Effector CD8-positive, alpha-beta T cell (primary cell): ENCODE measurements around the gene HAND2.

Experiments used
- DNase-seq: peaks from one replicate; lab custom pipeline; 2025; lab: John Stamatoyannopoulos, UW

HAND2 gene

DNA sequence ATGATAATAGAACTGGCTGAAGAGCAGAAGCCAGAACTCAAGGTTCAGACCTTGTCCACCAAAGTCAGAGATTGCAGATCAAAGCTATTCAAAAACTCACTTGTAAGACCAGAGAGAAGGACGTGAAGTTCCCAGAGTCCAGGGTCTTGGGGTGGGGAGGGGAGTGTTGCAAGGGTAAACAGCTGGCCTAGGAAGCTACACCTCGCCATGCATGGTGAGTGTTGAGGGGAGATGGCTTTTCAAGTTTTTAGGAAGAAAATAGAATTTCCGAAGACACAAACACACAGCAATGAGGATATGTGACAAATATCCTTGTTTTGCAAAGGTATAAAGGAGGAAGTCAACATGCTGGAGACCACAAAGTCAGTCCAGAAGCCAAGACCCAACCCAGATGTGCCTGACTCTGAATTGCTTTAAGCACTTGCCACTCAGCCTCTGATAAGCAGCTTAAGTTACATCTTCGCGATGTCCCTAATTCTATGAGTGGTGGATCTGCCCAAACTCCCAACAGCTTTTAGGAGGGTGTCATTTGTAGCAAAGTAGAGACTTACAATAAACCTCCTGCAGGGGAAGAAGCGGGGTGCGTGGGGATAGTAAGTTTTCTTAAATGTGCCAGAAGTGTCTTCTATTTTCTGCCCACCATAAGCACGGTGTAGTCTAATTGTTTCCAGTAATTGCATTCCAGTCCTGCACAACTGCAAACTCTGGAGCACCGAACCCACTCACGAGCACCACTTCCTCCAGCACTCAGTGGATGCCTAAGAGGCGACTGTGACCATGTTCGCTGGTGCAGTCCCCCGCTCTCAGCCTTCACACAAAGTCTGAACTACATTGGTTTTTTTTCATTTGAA is 26.5 kb downstream of the HAND2 start:
- DNase-seq, result no peak

DNA sequence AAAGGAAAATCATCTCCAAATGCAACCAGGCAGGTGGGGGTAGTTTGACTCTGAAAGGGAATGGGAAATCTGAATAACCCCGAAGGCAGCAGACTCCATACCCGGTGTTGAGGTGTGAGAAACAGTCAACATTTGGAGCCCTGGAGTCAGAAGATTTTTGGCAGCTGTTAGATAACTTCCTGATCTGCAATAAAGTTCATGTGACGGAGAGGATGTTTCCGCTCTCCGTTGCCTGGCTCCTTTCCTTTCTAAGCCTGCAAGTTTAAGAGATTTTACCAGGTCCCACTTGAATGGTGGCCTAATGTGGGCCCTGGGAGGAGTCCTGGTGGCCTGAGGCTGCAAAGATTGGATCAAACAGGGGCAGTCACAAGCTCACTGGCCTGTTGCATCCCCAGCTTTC is 27.7 kb downstream of the HAND2 start:
- DNase-seq, result no peak

DNA sequence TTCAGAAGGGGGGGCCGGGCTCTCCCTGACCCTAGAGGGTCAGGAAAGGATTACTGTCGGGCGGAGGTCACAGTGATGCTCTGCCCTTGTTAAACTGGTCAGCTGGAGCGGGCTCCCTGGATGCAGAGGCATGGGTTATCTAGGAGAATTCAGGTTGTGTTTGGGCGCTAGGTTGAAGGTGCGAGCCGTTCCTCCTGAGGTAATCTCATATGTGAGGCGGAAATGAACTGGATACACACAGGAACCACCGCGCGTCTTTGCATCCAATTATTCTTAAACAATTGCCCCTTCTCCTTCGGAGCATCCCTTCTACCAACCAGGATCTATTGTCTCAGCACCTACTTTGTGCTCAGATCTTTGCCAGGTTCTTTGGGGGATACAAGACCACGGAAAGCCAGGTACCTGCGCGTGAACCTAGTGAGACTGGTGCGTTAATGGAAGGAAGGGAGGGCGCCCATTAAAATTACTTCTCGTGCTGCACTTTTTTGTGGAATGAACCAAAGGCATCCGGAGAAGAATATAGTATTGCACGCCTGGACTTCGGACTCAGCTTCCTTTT is 28.4 kb downstream of the HAND2 start:
- DNase-seq, result no peak

DNA sequence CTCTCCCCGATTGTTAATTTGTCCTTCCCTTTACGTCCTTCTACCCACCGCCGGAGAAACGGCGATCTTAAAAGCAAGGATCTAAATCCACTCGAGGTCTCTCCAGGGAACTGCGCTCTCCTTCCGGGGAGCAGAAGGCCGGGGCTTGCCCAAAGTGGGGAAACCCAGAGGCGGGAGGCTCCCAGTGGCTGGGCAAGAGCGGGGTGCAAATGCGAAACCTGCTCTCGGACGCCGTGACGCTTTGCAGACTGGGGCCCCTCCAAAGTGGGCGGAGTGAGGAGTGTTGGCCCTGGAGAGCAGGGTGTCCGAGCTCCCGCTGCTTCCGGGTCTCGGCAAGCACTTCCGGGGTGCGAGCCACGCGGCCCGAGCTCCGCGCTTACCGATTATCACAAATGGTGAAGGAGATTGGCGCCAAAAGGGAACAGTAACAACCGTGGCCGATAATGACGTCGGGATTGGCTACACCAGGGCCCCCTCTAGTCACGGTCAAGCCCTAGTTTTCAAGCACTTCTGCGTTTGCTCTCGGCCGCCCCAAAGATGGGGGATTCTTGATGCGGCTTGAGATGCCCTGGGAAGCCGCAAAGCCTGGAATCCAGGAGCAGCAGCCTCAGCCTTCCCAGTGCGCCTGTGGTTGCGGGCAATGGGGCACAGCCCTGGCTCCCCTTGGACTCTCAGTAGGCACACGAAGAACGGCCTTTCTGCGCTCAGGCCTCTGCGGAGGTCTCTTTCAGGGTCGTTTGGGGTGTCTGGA is 29.0 kb downstream of the HAND2 start:
- DNase-seq, result no peak

DNA sequence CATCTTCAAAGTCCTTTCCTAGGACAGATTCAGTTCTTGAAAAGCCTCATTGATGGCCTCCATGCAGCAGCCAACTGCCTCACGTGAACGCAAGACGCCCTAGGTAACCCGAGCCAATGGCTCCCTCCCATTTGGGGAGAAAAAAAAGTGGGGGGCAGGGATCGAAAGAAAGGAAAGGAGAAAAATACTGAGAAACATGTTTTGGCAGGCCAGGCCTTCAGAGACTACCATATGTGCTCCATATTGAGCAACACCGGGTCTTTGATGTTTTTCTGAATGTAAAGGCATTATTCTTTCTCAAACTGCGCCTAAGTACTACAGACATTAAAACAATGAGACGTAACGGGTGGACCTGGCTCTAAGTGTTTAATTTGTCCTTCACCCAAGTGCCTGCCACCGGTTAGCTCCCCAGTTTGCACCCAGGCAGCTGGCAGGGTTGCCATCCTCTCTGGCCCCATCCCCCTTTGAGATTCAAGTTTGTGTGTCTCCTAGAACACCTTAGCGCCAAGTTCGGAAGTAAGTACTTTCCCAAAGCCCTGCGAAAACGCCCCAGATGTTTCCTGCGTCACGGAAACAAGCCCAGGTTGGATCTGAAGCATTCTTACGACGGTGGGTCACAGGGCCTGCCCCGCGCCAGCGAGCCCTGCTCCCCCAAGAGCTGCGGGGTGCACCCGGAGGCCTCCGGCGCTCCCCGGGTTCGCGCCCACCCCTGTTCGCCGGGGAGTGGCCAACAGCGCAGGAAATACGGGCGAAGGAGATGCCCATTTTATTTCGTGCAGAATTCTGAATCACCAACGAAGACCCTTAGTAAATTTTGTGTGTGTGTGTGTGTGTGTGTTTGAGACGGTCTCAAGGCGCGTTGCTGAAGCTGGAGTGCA is 30.1 kb downstream of the HAND2 start:
- DNase-seq, result no peak

- DNase-seq, result no peak
Observed at GRCh38 chr4:173498771-173499170, 31.3 kb downstream of the HAND2 start.

DNA sequence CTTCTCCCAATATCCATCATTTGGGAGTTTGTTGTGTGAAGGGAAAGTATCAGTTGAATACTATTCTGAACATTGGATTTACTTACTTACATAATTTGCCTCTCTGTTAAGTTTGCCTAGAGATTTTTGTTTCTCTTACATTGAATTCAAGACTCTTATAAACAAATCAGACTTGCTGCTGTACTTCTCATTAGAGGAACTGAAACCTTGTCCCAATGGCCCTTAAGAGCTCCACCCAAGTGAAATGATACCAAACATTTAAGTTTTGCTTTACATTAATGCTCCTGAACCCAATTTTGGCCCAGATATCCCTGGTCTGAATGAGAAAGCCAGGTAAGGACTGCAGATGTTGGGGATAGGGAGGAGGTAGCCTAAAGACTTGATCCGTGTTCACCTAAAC is 32.0 kb downstream of the HAND2 start:
- no peak for DNase-seq

DNA sequence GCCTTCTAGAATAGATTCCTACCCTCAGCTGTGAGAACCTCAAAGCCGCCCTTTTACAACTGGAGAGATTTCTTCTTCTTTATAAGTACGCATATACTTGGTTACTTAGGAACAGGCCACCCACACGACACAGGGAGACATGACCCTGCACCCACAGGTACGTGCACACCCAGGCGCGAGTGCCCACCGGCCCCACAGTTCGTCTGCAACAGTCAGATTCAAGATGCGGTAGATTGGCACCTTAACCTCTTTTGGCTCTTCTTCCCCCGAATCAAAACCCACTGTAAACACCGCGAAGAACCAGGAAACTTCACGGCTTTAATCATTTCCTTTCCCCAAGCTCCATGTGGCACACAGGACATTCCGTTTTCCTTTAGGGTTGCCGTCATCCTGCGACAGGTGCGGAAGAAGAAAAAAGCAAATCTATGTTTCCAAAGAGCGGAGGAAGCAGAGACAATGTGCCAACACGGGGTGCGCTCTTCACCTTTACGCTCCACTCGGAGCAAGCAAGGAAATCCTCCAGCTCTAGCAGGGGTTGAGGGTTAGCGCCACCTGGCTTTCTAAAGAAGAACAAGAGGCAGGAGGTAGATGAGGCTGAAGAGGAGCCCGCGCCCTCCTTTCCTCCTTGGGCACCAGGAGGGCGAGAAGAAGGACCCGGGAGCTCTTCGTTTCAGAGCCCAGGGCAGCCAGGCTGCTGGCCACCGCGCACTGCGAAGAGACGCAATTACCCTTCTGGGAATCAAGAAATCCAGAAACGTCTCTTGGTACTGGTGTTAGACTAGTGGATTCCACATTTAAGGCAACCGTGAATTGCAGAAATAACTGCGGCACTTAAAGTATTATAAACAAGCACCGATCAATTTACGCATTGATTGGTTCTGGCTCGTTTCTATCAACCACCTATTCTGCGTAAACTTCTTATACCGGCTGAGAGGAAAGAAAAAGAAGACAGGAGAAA is 35.7 kb downstream of the HAND2 start:
- peak; percentile 28 for DNase-seq

GRCh38 chr4:173493041-173493440 is 37.0 kb downstream of the HAND2 start:
- DNase-seq, result no peak

DNA sequence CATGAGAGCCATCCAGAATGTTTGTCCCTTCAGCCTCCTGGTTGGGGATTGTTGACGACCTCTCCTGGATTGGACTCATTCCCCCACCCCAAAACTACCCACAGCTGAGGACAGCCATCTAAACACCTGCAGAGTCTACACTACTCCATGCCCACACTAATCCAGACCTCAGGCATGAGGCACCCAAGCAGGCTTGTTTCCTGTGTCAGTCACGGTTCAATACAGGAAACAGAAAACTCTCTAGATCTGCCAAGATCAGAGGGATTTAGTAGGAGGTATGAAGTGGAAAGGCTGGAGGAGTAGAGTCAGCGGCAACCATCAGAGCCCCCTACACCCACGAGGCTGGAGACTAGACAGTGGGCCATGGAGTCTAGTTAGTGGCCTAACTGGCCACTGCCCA is 37.7 kb downstream of the HAND2 start:
- no peak for DNase-seq

DNA sequence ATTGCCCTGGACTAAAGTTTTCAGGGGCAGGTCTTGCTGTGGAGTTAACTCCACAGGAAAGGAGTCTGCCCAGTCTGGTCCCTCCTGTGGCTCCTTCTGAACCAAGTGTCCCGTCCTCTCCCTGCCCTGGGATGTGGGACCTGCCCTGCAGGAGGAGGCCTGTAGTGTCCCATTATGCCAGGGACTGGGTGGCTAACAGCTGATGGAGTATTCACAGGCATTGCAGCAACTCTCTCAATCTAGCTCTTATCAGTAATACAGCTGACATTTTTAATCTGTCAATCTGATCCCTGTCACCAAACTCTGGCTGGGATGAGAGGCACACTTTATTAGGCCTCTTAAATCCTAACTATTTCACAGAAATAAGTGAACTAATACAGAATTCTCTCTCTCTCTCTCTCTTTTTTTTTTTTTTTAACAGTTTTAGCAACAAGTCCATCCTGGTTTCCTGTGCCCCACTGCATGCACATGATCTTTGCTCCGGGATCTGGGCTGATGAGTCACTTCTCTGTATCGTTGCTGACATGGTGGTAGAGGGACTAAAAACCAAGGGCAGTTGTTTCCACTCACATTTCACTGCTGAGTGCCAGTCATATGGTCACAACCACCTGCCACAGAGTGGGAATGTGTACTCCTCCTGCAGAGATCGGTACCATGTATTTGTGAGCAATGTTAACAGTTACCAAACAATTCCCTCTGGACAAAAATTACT is 39.1 kb downstream of the HAND2 start:
- no peak for DNase-seq

DNA sequence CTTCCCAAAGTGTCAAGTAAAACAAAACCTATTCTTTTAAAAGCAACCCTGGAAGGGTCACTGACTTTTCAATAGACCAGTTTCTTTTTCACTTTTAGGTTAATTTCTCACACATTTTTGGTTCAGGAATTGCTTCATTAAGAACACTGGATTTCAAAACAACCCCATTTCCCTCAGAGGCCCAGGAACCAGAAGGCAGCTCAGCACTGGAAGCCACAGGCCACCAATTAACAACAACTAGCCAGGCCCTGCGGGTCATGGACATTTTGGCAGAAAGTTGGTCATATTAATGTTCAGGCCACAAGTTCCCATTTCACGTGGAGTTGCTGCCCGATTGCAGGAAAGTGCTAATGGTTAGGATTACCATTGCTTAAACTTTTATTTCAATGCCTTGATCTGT is 39.8 kb downstream of the HAND2 start:
- no peak for DNase-seq

- no peak for DNase-seq
Observed at GRCh38 chr4:173489514-173489913, 40.5 kb downstream of the HAND2 start.

DNA sequence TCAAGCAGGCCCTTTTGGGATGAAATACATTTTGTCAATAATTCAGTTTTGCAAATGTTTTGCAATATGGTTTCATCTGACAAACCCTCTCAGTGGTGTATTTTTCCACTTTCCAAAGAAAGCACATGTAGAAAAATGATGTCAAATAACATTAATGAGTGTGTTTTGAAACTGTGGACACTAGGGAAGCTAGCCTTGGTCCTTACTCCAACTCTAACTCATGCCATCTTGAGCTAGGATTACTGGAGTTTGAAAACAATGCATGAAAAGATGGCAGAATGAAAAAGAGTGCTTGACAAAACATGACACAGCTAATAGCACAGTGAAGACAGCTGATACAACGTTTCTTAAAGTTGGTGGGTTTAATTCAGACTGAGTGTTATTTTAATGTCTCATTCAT is 41.4 kb downstream of the HAND2 start:
- DNase-seq, result no peak

DNA sequence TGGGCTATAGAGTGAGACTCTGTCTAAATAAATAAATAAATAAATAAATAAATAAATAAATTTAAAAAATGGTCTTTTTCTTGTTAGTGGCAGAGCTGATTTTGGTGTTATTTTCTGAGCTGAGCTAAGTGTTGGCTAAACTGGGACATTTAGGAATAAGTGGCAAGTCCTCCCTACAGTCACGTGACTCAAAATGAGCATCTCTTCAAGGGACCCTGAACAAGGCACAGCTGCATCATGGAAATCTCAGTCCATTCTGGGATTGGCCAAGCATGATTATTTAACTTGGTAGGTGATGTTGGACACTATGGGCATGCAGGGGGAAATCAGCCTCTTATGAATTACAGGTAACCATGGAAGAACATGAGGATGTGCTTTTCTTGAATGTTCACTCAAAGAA is 42.0 kb downstream of the HAND2 start:
- DNase-seq, result no peak

DNA sequence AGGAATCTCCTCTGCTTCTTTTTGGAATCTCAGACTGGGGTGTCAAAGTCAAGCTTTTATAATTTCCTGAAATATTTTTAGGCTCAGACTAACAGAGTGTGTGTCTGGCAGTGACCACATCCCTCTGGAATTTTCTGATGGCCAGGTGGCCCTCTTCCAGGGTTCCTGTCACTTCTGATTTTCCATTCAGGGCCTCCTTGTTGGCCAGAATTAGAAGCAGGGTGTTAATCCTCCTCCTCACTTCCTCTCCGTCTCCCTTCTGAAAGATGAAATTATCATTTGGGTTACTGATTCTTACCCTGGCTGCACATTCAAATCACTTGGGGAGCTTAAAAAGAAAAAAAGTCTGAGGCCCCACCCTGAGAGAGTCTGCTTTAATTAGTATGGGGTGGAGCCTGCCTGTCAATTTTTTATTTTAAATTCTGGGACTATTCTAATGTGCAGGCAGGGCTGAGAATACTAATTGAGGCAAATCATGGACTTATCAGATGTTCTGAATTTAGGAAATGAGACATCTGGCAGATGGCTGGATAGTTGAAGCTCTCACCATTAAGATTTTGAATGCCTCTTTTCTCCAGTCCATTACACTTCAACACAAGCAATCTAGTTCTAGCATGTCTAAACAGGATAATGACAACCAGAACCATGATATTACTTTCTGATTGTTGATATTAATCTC is 43.2 kb downstream of the HAND2 start:
- no peak for DNase-seq

DNA sequence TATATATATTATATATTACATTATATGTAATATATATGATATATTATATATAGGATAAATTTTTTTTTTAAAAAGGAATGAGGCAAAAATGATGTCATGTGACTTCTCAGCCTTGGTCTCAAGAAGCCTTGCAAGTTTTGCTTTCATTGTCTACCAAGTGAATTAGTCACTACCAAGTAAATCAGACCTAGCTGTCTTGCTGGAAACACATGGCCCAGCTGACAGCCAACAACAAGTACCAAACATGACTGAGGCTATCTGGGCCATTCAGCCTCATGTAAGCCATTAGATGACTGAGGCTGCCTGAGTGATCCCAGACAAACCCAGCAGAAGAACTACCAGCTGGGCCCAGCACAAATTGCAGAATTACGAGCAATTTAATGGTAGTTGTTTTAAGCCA is 44.9 kb downstream of the HAND2 start:
- DNase-seq, result no peak

DNA sequence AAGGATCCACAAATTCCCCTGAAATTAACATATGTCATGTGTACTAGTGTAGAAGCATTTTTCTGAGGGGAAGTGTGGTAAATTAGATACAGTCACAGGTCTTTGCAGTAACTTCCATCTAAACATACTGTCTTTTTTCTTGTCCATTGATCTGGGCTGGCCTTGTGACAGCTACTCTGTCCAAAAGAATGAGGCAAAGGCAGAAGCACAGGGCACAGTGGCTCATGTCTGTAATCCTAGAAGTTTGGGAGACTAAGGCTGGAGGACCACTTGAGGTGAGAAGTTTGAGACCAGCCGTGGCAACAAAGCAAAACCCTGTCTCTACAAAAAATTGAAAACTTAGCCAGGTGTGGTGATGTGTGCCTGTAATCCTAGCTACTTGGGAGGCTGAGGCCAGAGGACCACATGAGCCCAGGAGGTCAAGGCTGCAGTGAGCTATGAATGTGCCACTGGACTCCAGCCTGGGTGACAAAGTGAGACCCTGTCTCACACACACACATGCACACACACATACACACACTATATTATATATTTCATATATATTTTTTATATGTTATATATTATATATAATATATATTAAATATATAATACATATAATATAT is 47.6 kb downstream of the HAND2 start:
- no peak for DNase-seq

DNA sequence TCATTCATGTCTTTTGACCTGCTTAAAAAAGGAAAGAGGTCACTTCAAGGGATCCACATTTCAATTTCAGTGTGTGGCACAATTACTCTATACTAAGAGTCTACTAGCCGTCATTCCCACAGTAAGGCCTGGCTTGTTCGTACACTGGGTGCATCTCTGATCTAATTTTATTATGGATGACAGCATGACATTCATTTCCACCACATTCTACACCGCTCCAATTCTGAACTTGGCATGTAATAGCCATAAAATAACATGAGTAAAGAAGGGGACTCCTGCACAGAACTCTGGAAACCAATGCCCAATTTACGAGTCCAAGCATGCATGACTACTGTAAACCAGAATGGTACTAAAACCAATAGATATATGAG is 51.1 kb downstream of the HAND2 start:
- DNase-seq, result no peak
